GM21367 (cell line): ENCODE results near the gene PLXDC2.

ENCODE experiments used
- ATAC-seq: cut with Tn5 transposase; IDR thresholded peaks from one replicate; pipeline ENCODE4 v1.9.1; 2021; ENCODE audit not compliant: unreplicated experiment

Gene PLXDC2

DNA sequence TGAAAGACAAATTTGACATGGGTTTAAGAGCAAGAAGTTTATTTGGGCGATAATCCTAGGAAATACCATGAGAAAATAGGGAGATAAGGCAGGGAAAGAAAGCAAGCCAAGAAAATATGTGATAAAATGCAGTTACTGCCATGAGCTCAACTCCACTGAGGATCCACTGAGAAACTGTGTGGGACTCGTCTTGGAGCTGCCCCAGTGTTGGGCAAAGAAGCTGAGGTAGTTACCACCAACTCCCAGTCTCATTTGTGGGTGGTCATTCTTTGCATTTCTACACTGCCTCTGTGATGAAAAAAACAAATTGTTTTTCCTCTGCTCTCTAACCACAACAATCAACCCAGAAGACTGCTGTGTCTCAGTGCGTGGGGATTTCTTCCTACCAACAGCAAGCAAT is 498.2 kb downstream of the PLXDC2 start:
- ATAC-seq, result no peak

DNA sequence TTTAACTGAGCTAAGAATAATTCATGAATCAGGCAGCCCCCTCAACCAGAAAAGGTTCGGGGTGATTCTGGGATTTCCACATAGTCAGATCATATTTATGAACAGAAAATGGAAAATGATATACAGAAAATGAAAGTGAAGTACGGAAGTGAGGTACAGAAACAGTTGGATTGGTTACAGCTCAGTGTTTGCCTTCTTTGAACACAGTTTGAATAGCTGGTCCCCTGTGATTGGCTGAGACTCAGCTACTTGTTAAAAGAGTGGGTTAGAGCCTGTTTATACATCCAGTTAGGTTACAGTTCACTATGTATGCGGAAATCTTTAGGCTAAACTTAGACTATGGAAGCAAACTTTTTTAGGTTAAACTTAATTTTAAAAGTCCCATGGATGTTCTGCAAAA is 511.7 kb downstream of the PLXDC2 start:
- ATAC-seq, result no peak

DNA sequence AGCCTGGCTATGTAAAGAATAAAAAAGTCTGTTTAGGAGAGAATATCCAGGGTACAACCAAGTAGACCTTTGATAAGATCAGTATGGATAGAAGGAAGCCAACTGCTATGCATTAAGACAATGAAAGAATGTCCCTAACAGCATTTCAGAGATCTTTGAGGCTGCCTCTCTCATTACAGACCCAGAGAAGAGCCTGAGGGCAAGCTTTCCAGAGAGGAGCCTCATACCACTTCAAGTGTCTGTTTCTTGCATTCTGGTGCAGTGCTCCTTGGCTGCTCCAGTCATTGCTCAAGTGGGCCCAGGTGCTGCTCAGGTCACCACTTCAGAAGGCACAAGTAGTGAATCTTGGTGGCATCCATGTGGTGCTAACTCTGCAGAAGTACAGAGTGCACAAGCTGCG is 514.0 kb downstream of the PLXDC2 start:
- no peak for ATAC-seq

DNA sequence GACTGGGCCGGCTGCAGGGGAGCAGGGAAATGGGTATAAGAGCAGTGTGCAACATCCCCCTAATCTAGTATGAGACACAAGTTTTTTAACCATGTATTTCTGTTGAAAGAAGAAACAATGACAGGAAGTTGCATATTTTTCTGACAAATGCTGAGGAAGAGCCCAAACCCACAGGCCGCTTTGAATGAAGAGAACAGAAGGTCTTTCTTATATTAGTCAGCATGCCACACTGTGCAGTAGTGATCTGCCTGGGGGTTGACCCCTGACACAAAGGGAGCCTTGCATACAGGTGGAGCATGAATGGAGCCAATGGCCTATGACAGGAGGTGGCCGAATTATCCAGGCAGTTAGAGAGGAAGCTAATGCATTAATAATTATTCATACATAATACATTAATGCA is 518.3 kb downstream of the PLXDC2 start:
- ATAC-seq, result no peak
